NCI-H345 treated with DMSO at 0.1 percent for 48 hours (cell line): Measurements from ENCODE around the gene CFAP54.
"Not testable (repeated sequence)": the region's sequence is repeated elsewhere in the genome, so short reads cannot be mapped to it uniquely, and the experiment has no call there.

Source experiments
- DNase-seq: peaks from one replicate; lab custom pipeline; 2025; ENCODE audit not compliant: unreplicated experiment; lab: John Stamatoyannopoulos, UW

CFAP54 gene

DNA sequence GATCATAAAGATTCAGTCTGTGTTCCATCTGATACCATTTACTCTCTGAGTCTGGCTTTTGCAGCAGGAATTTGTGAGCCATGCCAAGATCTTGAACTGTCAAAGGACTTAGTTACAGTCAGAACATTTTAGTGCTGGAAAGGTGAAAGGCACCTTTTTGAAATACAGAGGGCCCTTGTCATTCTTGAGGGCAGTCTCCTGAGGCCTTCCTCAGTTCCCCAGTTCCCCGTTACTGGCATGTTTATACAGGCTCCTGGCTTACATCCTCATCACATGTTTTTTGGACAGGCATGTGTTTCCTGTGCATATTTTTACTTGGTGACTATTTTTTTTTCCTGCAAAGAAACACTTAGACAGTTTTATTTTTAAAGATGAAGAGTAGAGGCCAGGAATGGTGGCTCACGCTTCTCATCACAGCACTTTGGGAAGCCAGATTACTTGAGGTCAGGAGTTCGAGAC, 21.0 kb downstream of the CFAP54 start:
- DNase-seq, result no peak

GRCh38 chr12:96513166-96513565, 23.8 kb downstream of the CFAP54 start:
- DNase-seq, result no peak

DNA sequence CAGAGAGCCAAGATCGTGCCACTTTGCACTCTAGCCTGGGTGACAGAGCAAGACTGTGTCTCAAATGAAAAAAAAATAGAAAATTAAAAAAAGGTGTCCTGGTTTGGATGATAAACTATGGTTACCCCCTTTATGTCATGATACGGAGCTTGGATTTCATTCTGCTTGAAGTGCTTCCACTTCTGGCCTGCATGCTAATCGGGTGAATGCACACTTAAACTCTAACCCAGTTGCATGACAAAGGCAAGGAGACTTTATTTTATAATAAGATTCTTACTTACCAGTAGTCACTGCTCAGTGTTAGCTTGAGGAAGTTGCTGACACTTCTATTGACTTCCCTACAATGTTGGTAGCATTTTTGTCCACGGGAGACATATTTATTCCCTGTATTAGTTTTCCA, 24.3 kb downstream of the CFAP54 start:
- DNase-seq, result no peak

DNA sequence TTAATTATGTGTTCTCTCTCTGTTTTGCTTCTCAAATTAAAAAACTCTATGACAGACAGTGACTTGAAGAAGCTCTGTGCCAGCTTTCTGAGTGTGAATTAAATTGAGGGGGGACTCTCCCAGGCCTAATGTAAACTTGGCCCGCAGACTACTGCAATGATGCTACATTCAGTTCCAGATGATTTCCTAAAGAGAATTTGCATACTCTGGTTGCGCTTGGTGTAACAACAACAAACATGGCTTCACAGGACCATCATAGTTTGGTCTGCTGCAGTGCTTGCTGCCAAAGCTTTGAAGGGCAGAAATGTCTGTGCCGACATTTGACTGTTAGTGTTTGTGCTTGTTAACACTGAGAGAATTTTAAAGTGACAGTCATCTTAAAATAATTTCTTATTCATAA, 25.0 kb downstream of the CFAP54 start:
- no peak for DNase-seq

DNA sequence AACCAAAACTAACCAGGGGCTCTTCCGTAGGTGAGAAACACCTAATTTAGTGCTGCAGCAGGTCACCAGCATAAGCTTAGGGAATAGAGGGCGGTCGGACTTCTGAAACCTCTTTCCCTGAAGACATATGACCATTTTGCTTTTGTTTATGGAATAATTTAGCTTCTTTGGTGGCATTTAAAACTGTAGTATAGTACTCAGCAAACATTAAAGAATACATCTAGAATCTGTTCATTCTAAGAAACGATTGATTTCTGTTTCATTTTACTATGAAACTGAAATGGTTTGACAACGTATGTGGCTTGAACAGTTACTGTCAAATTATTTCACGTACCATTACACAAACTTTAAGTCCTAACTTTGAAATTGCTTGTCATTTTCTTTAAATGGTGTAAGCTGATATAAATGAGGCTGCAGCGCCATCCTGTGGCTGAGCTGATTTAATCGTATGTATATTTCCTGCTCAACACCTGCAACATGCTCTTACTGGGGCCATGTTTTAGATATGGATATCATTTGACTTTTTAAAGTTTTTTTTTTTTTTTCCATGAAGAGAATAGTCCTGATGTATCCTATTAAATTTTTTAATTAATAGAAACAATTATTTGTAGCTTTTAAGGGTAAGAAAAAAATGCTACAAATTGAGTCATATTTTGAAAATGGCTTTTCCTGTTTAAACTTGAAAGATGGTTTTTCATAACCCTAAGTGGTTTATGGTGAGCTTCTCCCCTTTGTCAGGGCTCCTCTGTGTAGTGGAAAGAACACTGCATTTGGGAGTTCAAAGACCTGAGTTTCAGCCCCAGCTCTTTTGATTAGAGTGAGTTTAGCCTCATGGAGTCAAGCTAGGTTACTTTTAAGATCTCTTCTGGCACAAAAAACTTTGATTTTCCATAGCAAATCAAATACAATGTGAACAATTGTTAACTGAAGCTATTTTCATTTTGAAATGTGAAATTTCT, 27.4 kb downstream of the CFAP54 start:
- DNase-seq, result peak; percentile 44

DNA sequence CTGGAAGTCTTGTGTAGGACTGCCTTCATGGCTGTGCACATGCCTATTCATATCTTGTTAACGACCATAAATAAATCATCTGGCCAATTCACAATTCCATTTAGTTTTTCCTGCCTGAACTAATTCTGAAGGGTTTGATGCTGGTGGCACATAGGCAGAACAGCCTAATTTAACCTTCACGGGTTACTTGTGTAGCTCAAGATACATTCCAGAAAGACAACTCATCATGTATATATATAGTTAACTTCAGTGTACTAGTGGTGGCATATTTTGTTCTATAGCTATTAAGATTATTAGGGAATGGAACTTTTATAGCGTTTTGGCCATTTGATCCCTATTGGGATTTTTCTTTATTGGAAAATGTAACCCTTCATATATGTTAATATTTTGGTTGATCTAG, 31.4 kb downstream of the CFAP54 start:
- DNase-seq, result no peak

DNA sequence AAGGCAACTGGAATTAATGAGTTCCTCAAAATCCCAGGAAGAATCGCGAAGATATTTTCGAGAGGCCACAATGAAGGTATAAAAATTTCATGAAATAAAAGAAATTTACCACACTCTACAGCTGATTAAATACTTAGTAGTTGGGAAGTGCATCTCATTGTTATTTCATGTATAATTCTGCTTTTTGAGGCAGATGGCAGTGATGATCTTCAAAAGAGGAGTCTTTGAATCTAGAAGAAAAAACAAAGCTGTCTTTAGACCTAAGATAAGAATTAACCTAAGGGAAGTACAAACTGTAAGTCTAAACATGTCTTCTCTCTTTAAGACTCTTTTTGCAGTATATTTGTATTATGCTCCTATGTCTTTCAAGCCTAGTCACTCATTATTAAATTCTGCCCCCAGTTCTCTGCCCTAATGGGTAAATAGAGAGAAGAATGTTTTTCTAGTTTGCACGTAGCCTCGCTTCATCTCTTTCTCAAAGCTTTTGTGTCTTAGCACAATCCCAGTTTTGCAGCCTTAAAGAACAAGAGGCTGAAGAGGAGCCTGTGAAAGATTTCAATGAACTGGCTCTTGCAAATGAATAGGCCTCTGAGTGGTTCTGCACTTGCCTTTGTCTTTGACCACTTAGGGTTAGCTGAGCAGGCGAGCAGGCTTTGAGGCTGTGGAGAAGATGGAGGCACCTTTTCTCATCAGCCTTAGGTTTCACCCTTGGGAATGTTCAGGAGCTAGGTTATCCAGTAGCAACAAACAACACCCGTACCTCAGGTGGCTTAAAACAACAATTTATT, 32.7 kb downstream of the CFAP54 start:
- DNase-seq, result no peak

- no peak for DNase-seq
Observed at GRCh38 chr12:96522690-96523089, 33.3 kb downstream of the CFAP54 start.

DNA sequence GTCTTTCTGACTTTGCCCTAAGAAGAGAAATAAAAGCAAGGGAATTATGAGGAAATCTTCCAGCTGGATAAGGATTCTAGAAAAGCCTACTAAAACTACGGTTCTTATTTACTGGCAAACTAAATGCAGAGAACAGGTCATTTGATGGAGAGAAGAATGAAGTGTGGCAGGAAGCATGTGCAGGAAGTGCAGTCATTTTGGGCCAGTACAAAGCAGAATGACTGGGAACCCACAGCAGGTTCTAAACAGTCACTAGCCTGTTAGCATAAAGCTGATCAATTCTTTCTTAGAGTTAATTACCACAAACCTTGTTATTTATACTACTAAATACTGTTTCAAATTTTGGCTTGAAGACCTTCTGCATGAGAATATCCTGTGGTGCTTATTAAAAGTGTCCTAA, 36.7 kb downstream of the CFAP54 start:
- DNase-seq, result no peak

GRCh38 chr12:96529912-96530311, 40.5 kb downstream of the CFAP54 start:
- no peak for DNase-seq

DNA sequence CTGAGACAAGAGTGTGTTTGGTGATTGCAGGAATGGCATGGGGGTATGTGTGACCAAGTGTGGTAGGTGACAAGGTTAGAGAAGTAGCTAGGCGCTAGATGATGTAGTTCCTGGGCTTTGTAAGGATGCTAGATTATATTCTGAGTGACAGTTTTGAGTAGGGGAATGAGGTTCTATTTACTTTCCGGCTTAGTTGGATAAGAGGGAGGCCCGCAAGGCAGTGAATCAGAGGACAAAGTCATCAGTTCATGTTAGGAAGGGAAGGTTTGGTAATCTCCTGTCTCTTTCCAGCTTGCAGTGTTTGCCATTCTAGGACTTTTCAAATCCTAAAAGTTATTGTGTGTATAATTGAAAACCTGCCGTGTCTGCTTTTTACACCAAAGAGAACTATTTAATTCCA, 45.0 kb downstream of the CFAP54 start:
- no peak for DNase-seq

DNA sequence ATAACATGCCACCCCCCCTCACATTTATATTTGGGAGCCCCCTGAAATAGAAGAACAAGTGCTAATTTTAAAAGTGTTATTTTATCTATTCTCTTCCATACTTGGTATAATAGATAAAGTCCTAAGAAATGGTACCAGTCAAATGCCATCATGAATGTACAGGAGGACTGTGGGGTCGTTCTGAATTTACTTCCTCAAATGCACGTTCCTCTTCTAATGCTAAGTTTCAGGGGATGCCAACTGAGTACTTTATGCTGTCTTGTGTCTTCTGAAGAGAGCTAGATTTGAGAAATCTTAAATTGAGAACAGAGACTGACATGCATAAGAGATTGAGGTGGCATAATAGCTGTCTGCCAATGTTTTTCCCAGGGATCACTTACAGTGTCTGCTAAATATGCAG, 59.0 kb downstream of the CFAP54 start:
- DNase-seq, result no peak

- no peak for DNase-seq
Observed at GRCh38 chr12:96549341-96549740, 60.0 kb downstream of the CFAP54 start.

DNA sequence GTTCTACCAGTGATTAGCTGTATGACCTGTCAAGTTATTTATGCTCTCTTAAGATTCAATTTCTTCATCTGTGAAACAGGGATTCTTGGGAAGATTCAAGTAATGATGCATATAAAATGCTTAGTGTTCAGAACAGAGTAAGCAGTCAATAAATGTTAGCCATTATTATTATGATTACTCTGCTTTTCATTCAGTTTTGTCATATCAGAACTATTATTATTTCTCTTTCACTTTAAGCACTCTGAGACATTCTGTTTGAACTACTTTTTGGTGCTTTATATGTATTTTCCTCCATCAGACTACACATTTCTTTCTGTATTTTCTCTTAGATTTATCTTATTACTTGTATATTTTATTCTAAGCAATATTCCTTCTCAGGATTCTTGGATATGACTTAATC, 81.2 kb downstream of the CFAP54 start:
- DNase-seq, result no peak

- DNase-seq, result no peak
Observed at GRCh38 chr12:96571101-96571862, 81.9 kb downstream of the CFAP54 start.

DNA sequence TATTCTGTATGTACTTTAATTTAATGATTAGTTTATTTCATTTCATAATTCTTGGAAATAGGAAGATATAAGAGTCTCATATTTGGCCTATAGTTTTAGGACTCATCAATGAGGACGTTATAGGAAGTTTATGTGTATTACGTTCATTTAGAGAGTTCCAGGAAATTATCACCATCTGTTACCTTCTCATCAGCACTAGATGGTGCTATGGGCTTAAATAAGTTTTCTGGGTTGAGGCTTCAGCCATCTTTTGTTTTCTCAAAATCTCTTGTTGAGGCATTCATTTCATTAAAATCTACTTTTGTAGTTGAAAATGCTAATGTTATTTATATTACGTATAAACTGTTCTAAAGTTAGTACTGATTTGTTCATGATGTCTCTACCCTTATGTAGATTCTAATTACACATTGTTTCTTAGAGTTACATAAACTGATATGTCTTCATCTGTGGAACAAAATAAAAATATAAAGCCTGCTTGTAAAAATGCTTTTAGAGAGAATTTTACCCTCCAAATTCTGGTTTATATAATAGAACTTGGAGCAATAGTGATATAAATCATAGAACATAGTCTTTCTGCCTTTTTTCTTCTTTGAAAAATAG, 89.2 kb downstream of the CFAP54 start:
- DNase-seq, result peak; percentile 76

DNA sequence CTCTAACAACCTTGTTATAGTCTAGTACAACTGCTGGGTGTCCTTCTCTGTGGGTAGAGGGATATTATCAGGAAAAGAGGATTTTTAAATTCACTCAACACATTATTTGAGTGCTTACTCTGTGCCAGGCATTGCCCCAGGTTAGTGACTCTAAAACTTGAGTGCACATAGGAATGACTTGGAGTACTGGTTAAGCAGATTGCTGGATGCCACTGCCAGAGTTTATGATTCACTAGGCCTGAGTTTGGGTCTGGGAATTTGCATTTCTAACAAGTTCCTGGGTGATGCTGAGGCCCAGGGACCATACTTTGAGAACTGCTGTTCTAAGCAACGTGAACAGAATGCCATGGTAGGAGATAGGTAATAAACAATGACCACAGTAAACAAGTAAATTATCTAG, 96.6 kb downstream of the CFAP54 start:
- DNase-seq, result no peak

DNA sequence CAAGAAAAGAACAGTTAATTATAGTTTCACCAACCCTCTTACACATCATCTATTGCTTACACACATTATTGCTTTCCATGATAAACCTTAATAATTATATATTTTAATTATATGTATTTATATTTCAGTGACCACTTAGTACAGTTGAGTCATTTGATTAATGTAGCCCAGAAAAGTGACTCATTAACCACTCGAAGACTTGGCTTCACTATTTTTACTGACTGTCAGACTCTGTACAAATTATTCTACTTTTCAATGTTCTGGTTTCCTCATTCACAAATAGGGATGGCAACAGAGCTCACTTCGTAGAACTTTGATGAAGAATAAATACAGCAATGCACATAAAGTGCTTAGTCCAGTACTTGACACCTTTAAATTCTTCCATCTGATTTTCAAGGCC, 98.3 kb downstream of the CFAP54 start:
- no peak for DNase-seq

DNA sequence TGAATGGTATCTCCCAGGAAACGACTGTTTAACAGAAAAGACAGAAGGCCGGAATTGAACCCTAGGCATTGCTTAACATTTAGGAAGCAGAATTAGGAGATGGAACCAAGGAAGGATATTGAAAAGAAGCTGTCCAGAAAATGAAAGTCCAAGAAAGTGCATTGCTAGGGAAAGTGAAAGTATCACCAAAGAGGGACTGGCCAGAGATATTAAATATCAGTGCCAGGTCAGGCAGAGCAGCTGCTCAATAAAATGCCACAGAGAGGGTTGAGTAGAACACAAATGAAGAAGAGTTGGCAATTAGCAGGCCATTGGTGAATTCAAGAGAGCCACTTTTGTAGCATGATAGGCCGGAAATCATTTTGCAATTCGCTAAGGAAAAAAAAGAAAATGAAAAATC, 101.6 kb downstream of the CFAP54 start:
- no peak for DNase-seq

GRCh38 chr12:96604374-96604773, 115.0 kb downstream of the CFAP54 start:
- not testable (repeated sequence) for DNase-seq

DNA sequence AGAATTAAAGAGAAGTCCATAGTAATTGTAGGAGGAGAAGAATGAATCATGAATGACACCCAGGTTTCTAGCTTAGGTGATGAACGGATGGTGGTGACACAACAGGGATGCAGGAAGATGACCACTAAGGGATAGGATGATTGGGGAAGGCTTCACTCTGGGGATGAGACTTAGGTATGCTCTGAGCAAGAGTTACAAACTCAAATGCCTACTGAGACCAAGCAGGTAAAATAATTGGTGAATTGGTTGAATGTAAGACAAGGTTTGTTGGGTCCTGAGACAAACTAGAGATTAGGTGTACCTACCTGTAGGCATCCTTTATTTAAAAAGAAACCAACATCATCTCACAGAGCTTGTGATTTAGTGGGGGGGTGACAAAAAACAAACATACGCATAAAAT, 116.3 kb downstream of the CFAP54 start:
- no peak for DNase-seq
